HepG2 (cell line): Measurements from ENCODE around the gene ZNF184.

ENCODE experiments used
- CTCF ChIP-seq: sonication (generic); formaldehyde crosslinking; IDR thresholded peaks from 2 replicates; pipeline ENCODE4 v1.5.0; 2020; ENCODE audit warnings: mild to moderate bottlenecking, missing genetic modification reagents, moderate library complexity
- PHB2 ChIP-seq: fragments of 450-650 bp; IDR thresholded peaks from 2 replicates; pipeline ENCODE4 v1.6.1; 2018; ENCODE audit not compliant: partially characterized antibody
- POLR2AphosphoS2 ChIP-seq: IDR thresholded peaks from 2 replicates; pipeline ENCODE4 v1.6.1; 2011; ENCODE audit warnings: low read depth, low read length, improper control_type of control experiment
- STAT6 ChIP-seq: sonication (generic); formaldehyde crosslinking; IDR thresholded peaks from 2 replicates; pipeline ENCODE4 v1.4.0; 2020; ENCODE audit warnings: missing genetic modification reagents, mild to moderate bottlenecking, borderline replicate concordance
- TEAD3 ChIP-seq: optimal IDR thresholded peaks from 2 replicates; pipeline ENCODE3; 2016; ENCODE audit warnings: borderline replicate concordance
- ZSCAN29 ChIP-seq: sonication (generic); formaldehyde crosslinking; conservative IDR thresholded peaks from 2 replicates; pipeline ENCODE4 v1.4.0; 2020; ENCODE audit warnings: mild to moderate bottlenecking, missing genetic modification reagents

GRCh38 chr6:27495386-27496135, 22.7 kb upstream of the ZNF184 start:
- TF ChIP-seq CTCF (CRISPR knock-in tag) (peak; percentile 31), TEAD3 (peak; percentile 35), ZSCAN29 (CRISPR knock-in tag) (peak; percentile 51; the same call in 1 of the 2 replicates), STAT6 (no peak), POLR2AphosphoS2 (no peak), PHB2 (no peak)
